Measurements from ENCODE around the gene PAK1. TPM values are rescaled to one million over a fixed set of nuclear protein-coding genes. Genes with fewer than 3 reads are reported as not detected.
"Not testable (repeated sequence)": the region's sequence is repeated elsewhere in the genome, so short reads cannot be mapped to it uniquely, and the experiment has no call there.

PAK1 gene
- polyA plus RNA-seq, 3 donors: 10.3 to 12.6 (median 11.2) TPM

- H3K27ac ChIP-seq (ENCODE audit: low read depth, low read length): no peak overlapping the region
- WGBS, 3 donors: 56 to 83% (median 77%) methylated on average over 3 of the region's 3 CpGs
These were observed 171.1 kb downstream of the PAK1 start for GRCh38 chr11:77302752-77303151.

GRCh38 chr11:77301510-77301909 is 172.4 kb downstream of the PAK1 start, which contains the start of gene GDPD4:
Gene GDPD4 (minus strand): TSS chr11:77301686. CDS start chr11:77285137, 16,549 bp downstream.
- 88 to 93% (median 90%) methylated on average over 15 of the region's 15 CpGs for WGBS, 3 donors
- H3K27ac ChIP-seq (ENCODE audit: low read depth, low read length): no peak within 1 kb of the TSS

DNA sequence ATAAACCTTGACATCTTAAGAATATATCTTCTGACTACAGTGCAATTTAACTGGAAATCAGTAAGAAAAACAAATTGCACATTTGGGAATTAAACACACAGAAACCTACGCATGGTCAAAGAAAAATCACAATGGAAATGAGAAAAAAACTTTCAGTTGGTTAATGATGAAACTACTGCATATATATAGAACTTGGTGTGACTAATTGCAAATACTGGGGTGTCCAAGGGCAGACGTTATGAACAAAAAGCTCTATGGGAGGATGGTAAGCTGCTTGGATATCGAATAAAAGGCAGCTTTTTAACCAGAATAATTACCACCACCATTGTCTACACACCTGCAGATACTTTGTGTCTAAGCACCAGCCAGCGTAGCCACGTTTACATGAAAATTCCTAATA is 173.2 kb downstream of the PAK1 start:
- 62 to 74% (median 65%) methylated on average over 5 of the region's 5 CpGs for WGBS, 3 donors
- no peak overlapping the region for H3K27ac ChIP-seq (ENCODE audit: low read depth, low read length)

GRCh38 chr11:77300028-77300427 is 173.9 kb downstream of the PAK1 start:
- WGBS, 3 donors: 82 to 94% (median 90%) methylated on average over 6 of the region's 6 CpGs
- H3K27ac ChIP-seq (ENCODE audit: low read depth, low read length): not testable (repeated sequence)

DNA sequence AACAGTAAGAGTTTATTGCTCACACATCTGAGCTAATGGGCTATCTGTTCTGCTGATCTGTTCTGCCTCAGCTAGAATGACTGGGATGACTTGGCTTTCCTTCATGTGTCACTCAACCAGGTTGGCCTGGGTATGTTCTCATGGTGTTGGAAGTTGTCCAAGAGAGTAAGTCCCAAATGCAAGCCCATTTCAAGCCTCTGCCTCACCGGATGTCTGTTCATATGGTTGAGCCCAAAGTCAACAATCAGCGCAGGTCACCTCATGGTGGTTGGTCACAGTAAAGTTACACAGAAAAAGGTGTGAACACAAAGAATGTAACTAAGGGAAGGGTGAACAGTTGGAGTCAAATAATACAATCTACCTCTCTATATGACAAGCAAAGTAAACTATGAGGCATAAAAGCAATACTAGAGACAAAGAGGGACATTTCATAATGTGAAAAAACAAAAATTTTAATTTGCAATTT is 174.3 kb downstream of the PAK1 start:
- H3K27ac ChIP-seq (ENCODE audit: low read depth, low read length): no peak overlapping the region
- 40 to 76% (median 70%) methylated on average over 2 of the region's 2 CpGs for WGBS, 3 donors

GRCh38 chr11:77294040-77294439 is 179.9 kb downstream of the PAK1 start:
- WGBS, 3 donors: 86 to 89% (median 86%) methylated on average over 3 of the region's 3 CpGs
- no peak overlapping the region for H3K27ac ChIP-seq (ENCODE audit: low read depth, low read length)

DNA sequence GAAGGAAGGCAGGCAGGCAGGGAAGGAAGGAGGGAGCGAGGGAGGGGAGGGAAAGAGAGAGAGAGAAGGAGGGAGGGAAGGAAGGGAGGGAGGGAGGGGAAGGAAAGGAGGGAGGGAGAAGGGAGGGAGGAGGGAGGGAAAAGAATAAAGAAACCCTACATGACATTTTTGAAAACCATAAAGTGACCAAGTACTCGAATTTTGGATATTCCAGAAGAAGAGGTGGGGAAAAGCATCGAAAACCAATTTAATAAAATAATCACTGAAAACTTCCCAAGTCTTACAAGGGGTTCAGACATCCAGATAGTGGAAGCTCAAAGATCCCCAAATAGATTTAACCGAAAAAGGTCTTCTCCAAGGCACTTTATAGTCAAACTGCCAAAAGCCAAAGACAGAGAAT is 184.2 kb downstream of the PAK1 start:
- WGBS, 3 donors: 87 to 97% (median 90%) methylated on average over 4 of the region's 4 CpGs
- no peak overlapping the region for H3K27ac ChIP-seq (ENCODE audit: low read depth, low read length)

DNA sequence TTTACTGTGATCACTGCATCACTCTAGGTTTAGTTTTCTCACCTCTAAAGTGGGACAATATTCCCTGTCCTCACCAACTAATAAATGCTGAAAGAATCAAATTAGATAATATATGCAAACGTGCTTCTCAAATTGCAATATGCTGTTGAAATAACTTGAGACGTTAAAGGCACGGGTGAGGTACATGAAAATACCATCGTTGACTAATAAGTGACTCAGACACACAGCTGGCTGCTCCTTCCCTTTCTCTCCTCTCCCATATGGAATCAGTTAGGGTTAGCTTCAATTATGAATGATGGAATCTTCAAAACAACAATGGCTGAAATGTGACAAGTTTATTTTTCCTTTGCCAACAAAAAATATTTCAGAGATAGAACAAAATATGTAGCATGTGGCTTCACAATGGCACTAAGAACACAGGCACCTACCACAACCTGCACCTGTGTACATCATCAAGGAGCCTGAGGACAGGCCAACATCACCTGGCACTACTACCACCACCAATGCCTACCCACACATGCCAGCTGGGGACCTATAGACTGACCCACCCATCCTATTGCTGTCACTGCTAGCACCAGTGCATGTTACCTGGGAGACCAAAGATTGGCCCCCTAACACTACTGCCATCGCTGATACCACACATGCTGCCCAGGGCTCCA is 186.2 kb downstream of the PAK1 start:
- no peak overlapping the region for H3K27ac ChIP-seq (ENCODE audit: low read depth, low read length)
- 71 to 89% (median 76%) methylated on average over 5 of the region's 5 CpGs for WGBS, 3 donors

DNA sequence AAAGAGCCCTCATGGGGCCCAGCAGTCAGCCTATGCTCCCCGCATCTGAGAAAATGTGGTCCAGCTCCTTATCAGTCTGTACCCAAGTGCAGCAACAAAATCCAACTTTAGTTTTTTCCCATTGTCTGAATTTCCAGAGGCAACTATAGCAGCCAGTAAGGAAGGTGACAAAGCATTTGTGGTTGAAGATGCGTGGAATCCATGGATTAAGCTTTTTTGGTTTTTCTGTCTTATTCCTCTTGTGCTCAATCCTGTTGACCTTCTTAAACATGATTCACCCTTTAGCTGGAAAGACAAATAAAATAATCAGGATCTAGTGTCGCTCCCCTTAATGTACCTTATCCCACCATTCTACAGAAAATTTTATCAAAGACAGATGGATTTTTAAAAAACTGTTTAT is 186.8 kb downstream of the PAK1 start:
- 88 to 93% (median 91%) methylated on average over 3 of the region's 3 CpGs for WGBS, 3 donors
- H3K27ac ChIP-seq (ENCODE audit: low read depth, low read length): no peak overlapping the region

GRCh38 chr11:77284476-77285468 is 189.1 kb downstream of the PAK1 start:
- 76 to 87% (median 81%) methylated on average over 6 of the region's 6 CpGs for WGBS, 3 donors
- no peak overlapping the region for H3K27ac ChIP-seq (ENCODE audit: low read depth, low read length)

- H3K27ac ChIP-seq (ENCODE audit: low read depth, low read length): no peak overlapping the region
- WGBS, 3 donors: 52 to 85% (median 75%) methylated on average over 3 of the region's 3 CpGs
These were observed 190.8 kb downstream of the PAK1 start for GRCh38 chr11:77283101-77283500.

- no peak overlapping the region for H3K27ac ChIP-seq (ENCODE audit: low read depth, low read length)
- 61 to 86% (median 70%) methylated on average over 2 of the region's 2 CpGs for WGBS, 3 donors
These were observed 195.0 kb downstream of the PAK1 start for GRCh38 chr11:77278595-77279506.

GRCh38 chr11:77276271-77276670 is 197.6 kb downstream of the PAK1 start:
- WGBS, 3 donors: 66 to 76% (median 74%) methylated on average over 2 of the region's 2 CpGs
- H3K27ac ChIP-seq (ENCODE audit: low read depth, low read length): no peak overlapping the region

Other genes with a start within 250 kb of the PAK1 start
- gene GDPD4, start 172.4 kb downstream of the PAK1 start, polyA plus RNA-seq: not detected
- gene AQP11, start 115.9 kb upstream of the PAK1 start, polyA plus RNA-seq: 1 to 10 TPM in 2 of 3 donors, under 1 TPM in 1; 0.22 to 1.9 (median 1.1) TPM
- gene CLNS1A, start 163.7 kb upstream of the PAK1 start, polyA plus RNA-seq: 10 to 100 TPM; 66.8 to 94.1 (median 70.4) TPM